GM23248 (cell line): Measurements from ENCODE around the gene RASL12.

ENCODE experiments used
- EZH2 ChIP-seq: fragments of 200-600 bp; sonication (generic); IDR thresholded peaks from 2 replicates; pipeline ENCODE4 v1.6.1; 2018; ENCODE audit warnings: antibody characterized with exemption, mild to moderate bottlenecking; ENCODE audit not compliant: insufficient read depth, poor library complexity, severe bottlenecking
- EZH2phosphoT487 ChIP-seq: fragments of 200-600 bp; sonication (generic); IDR thresholded peaks from 2 replicates; pipeline ENCODE4 v1.6.1; 2018; ENCODE audit warnings: antibody characterized with exemption, moderate library complexity, mild to moderate bottlenecking, low read depth; ENCODE audit not compliant: insufficient read depth

DNA sequence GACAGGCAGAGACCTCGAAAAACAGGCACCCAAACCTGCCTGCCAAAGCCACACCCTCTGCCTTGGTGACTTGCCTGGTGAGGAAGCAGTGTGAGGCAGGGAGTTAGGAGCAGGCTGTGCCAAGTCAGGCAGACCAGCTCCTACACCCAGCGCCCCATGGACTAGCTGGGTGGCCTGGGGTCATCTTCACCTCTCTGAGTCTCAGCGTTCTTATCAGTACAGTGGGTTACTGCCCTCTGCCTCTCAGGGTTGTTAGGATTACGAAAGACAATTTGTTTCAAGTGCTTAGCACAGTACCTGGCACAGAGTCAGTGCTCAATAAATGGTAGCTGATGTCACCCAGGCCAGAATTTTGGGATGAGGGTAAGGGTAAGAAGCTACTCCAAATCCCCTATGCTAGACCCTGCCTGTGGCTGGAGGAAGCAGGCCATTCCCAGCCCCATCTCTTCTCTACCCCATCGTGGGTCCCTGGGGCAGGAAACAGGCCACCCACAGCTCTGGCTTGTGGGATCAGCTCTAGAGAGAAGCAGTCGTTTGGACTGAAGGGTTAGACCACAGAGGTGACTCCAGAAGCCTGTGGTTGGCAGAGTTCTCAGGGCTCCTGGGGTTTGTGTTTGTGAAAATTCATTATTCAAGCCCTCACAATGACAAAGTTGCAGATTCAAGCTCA, 12.5 kb downstream of the RASL12 start:
- no peak for TF ChIP-seq EZH2
- TF ChIP-seq EZH2phosphoT487 = no peak
